Measurements from ENCODE around the gene FIS1. TPM values are rescaled to one million over a fixed set of nuclear protein-coding genes. Genes with fewer than 3 reads are reported as not detected.

FIS1 gene
- polyA plus RNA-seq, 1 of the 3 experiments (the other 2 are of a cell fraction) = 1,313 TPM

- TF ChIP-seq, protein P1, sequence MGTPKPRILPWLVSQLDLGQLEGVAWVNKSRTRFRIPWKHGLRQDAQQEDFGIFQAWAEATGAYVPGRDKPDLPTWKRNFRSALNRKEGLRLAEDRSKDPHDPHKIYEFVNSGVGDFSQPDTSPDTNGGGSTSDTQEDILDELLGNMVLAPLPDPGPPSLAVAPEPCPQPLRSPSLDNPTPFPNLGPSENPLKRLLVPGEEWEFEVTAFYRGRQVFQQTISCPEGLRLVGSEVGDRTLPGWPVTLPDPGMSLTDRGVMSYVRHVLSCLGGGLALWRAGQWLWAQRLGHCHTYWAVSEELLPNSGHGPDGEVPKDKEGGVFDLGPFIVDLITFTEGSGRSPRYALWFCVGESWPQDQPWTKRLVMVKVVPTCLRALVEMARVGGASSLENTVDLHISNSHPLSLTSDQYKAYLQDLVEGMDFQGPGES (IDR thresholded peaks at IDR 0.05; ENCODE audit: low read depth, low read length) = no peak
- TF ChIP-seq NFIC (IDR thresholded peaks at IDR 0.05; ENCODE audit: borderline replicate concordance) (no peak), POLR2AphosphoS5 (IDR thresholded peaks at IDR 0.05; ENCODE audit: low read depth, low read length) (no peak)
- TF ChIP-seq, protein P2, sequence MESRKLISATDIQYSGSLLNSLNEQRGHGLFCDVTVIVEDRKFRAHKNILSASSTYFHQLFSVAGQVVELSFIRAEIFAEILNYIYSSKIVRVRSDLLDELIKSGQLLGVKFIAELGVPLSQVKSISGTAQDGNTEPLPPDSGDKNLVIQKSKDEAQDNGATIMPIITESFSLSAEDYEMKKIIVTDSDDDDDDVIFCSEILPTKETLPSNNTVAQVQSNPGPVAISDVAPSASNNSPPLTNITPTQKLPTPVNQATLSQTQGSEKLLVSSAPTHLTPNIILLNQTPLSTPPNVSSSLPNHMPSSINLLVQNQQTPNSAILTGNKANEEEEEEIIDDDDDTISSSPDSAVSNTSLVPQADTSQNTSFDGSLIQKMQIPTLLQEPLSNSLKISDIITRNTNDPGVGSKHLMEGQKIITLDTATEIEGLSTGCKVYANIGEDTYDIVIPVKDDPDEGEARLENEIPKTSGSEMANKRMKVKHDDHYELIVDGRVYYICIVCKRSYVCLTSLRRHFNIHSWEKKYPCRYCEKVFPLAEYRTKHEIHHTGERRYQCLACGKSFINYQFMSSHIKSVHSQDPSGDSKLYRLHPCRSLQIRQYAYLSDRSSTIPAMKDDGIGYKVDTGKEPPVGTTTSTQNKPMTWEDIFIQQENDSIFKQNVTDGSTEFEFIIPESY (IDR thresholded peaks at IDR 0.05; ENCODE audit: borderline replicate concordance, low read depth) = no peak
Measured at GRCh38 chr7:101216001-101216859, 28.7 kb downstream of the FIS1 start (continued).

DNA sequence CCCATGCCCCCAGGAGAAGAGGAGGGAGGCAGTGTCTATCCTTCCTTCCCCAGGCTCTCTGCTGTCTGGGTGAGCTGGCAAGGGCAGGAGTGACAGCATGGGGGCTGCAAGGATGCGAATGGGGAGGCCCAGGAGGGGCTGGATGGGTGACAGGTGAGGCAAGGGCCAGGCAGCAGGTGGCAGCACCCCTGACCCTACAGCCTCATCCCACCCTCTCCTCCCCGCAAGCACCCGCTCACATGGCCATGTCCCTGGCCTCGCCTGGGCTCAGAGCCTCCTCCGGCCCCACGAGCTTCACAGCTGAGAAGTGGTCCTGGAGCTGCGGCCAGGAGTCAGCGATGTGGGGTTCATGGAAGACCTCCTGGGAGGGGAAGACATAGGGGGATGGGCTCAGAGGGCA lies 32.9 kb downstream of the FIS1 start:
- Histone ChIP-seq H2AFZ (ENCODE audit: low read depth) (no peak overlapping the region), H3K4me3 (ENCODE audit: low read depth in 2 of 2, low read length in 1 of 2) (no peak overlapping the region), H3K9me2 (no peaks in the 10 kb centered on the region), H3F3A (replicated peaks; ENCODE audit: insufficient read depth) (peaks cover 9% of the 10 kb centered on the region), H3K27me3 (ENCODE audit: insufficient read depth) (no peaks in the 10 kb centered on the region), H4K20me1 (ENCODE audit: insufficient read depth) (no peaks in the 10 kb centered on the region), H3K36me3 (replicated peaks in 1 of 2; ENCODE audit: control insufficient read depth in 1 of 2, insufficient read depth in 2 of 2, low read length in 1 of 2) (peaks cover 33 to 39% of the 10 kb centered on the region in 2 experiments), H3K9me3 (no peaks in the 10 kb centered on the region), H3K4me1 (ENCODE audit: control insufficient read depth in 1 of 2, insufficient read depth in 2 of 2, low read depth in 1 of 2, low read length in 1 of 2) (peaks cover 8 to 21% of the 10 kb centered on the region in 2 experiments; a peak in 2 of 4 replicates), H3K9ac (no peak overlapping the region), H3K4me2 (no peak overlapping the region), H3K79me2 (ENCODE audit: insufficient read depth) (peaks cover 33% of the 10 kb centered on the region), H3K27ac (ENCODE audit: low read depth in 2 of 2, low read length in 1 of 2) (no peak overlapping the region)
- DNase-seq = no peak
- POLR2A ChIA-PET = no interaction called here
- TF ChIP-seq, protein P3, sequence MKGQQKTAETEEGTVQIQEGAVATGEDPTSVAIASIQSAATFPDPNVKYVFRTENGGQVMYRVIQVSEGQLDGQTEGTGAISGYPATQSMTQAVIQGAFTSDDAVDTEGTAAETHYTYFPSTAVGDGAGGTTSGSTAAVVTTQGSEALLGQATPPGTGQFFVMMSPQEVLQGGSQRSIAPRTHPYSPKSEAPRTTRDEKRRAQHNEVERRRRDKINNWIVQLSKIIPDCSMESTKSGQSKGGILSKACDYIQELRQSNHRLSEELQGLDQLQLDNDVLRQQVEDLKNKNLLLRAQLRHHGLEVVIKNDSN (IDR thresholded peaks at IDR 0.05; ENCODE audit: borderline replicate concordance, low read depth) = no peak
- TF ChIP-seq TEAD4 (IDR thresholded peaks at IDR 0.05; ENCODE audit: borderline replicate concordance, insufficient read depth) = no peak
- no peak for TF ChIP-seq RCOR1 (IDR thresholded peaks at IDR 0.05; ENCODE audit: low read length)
- no peak for TF ChIP-seq FOXM1 (IDR thresholded peaks at IDR 0.05; ENCODE audit: low read depth)
- no peak for TF ChIP-seq FOXJ3 (CRISPR knock-in tag; IDR thresholded peaks at IDR 0.05)
- no peak for TF ChIP-seq EP300 (IDR thresholded peaks at IDR 0.05; ENCODE audit: borderline replicate concordance in 1 of 2, low read depth in 1 of 2, low read length in 1 of 2)
- TF ChIP-seq, protein P1 (IDR thresholded peaks at IDR 0.05; ENCODE audit: low read depth, low read length) = no peak
- TF ChIP-seq SMC3 (IDR thresholded peaks at IDR 0.05; ENCODE audit: low read depth, low read length) = no peak
- TF ChIP-seq SIN3A (IDR thresholded peaks at IDR 0.05; ENCODE audit: borderline replicate concordance, low read depth, low read length) = no peak
- TF ChIP-seq MXI1 (IDR thresholded peaks at IDR 0.05; ENCODE audit: low read depth, low read length) = no peak
- no peak for TF ChIP-seq NRF1 (IDR thresholded peaks at IDR 0.05; ENCODE audit: low read depth, low read length)
- no peak for TF ChIP-seq CHD2 (IDR thresholded peaks at IDR 0.05; ENCODE audit: low read length, partially characterized antibody)
- CTCF ChIA-PET = interaction anchor here (1.1 to 7.6 kb wide), 5 partner anchors 19 to 78 kb away, joined by 3 to 45 read pairs (median 4); no protein-coding TSS in a partner anchor
- 97% methylated on average over 8 of the region's 8 CpGs for WGBS (ENCODE audit: low lambda C conversion rate)

Measured in SK-N-SH (cell line).